Neutrophil (primary cell): ENCODE data around the gene EFCAB5.

Source experiments
- H3K27ac ChIP-seq: fragments of 200-600 bp; sonication (generic); 2 replicates; pipeline ENCODE4 v1.5.1; 2016; ENCODE audit warnings: mild to moderate bottlenecking, moderate library complexity
- H3K27me3 ChIP-seq: fragments of 200-600 bp; sonication (generic); 2 replicates; pipeline ENCODE4 v1.6.0; 2016; ENCODE audit warnings: mild to moderate bottlenecking
- H3K36me3 ChIP-seq: fragments of 200-600 bp; sonication (generic); 2 replicates; pipeline ENCODE4 v1.5.1; 2017
- H3K4me1 ChIP-seq, 2 experiments: fragments of 200-600 bp in 1 of 2; sonication (generic) in 1 of 2; 1 replicate in 1 of 2; 2 replicates in 1 of 2; pipeline versions ENCODE4 v1.5.1 to v1.6.1; 2013 to 2016; ENCODE audit warnings: low read depth in 1 of 2, low read length in 1 of 2, mild to moderate bottlenecking in 1 of 2, moderate library complexity in 1 of 2; ENCODE audit not compliant: control insufficient read depth in 1 of 2, insufficient read depth in 1 of 2
- H3K4me3 ChIP-seq, 2 experiments: fragments of 200-600 bp in 1 of 2; sonication (generic) in 1 of 2; 1 replicate in 1 of 2; 2 replicates in 1 of 2; pipeline ENCODE4 v1.5.1; 2013 to 2016; ENCODE audit warnings: low read depth in 1 of 2, low read length in 1 of 2, mild to moderate bottlenecking in 1 of 2, moderate library complexity in 1 of 2
- H3K9me3 ChIP-seq: fragments of 200-600 bp; sonication (generic); 2 replicates; pipeline ENCODE4 v1.5.1; 2016
- TF ChIP-seq, protein P1 (sequence below): fragments of 200-600 bp; sonication (generic); IDR thresholded peaks from 2 replicates; pipeline ENCODE4 v1.5.1; 2016; ENCODE audit warnings: antibody characterized with exemption

The EFCAB5 gene

DNA sequence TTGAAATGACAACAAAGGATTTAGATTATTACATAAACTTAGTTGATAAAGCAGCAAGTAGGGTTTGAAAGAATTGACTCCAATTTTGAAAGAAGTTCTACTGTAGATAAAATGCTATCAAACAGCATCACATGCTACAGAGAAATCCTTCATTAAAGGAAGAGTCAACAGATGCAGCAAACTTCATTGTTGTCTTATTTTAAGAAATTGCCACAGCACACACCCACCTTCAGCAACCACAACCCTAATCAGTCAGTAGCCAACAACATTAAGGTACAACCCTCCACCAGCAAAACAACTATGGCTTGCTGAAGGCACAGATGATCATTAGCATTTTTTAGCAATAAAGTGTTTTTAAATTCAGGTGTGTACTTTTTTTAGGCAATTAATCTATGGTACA lies 100.1 kb downstream of the EFCAB5 start:
- TF ChIP-seq, protein P1, sequence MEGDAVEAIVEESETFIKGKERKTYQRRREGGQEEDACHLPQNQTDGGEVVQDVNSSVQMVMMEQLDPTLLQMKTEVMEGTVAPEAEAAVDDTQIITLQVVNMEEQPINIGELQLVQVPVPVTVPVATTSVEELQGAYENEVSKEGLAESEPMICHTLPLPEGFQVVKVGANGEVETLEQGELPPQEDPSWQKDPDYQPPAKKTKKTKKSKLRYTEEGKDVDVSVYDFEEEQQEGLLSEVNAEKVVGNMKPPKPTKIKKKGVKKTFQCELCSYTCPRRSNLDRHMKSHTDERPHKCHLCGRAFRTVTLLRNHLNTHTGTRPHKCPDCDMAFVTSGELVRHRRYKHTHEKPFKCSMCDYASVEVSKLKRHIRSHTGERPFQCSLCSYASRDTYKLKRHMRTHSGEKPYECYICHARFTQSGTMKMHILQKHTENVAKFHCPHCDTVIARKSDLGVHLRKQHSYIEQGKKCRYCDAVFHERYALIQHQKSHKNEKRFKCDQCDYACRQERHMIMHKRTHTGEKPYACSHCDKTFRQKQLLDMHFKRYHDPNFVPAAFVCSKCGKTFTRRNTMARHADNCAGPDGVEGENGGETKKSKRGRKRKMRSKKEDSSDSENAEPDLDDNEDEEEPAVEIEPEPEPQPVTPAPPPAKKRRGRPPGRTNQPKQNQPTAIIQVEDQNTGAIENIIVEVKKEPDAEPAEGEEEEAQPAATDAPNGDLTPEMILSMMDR, result no peak
- H3K27me3 ChIP-seq, result no peaks in the 10 kb centered on the region
- peaks cover 12 to 22% of the 10 kb centered on the region in 2 experiments for H3K4me1 ChIP-seq
- peak overlapping the region in 1 of 2 experiments; percentile 3 for H3K4me3 ChIP-seq
- no peaks in the 10 kb centered on the region for H3K9me3 ChIP-seq
- H3K27ac ChIP-seq, result peak overlapping the region; percentile 80
- H3K36me3 ChIP-seq, result no peaks in the 10 kb centered on the region

DNA sequence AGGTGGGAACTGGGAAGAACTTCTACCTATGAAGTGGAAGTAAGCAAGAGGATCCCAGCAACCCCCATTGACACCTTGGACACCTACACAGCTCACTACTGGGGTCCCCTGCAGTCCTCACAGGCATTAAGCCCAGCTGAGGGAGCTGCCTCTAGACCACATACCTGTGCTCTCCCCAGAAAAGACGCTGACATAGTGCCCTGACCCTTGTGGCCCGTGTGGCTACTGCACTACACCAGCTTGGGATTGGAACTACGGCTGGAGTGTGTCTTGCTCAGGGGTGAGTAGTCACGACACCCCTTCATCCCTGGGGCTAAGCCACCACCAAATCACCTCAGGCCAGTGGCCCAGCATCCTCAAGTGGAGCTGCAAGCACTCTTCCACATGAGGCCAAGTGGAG lies 120.9 kb downstream of the EFCAB5 start:
- Histone ChIP-seq H3K4me3 (no peak overlapping the region), H3K36me3 (no peaks in the 10 kb centered on the region), H3K9me3 (no peaks in the 10 kb centered on the region), H3K27me3 (no peaks in the 10 kb centered on the region), H3K27ac (no peak overlapping the region), H3K4me1 (no peaks in the 10 kb centered on the region)
- TF ChIP-seq, protein P1, result no peak

DNA sequence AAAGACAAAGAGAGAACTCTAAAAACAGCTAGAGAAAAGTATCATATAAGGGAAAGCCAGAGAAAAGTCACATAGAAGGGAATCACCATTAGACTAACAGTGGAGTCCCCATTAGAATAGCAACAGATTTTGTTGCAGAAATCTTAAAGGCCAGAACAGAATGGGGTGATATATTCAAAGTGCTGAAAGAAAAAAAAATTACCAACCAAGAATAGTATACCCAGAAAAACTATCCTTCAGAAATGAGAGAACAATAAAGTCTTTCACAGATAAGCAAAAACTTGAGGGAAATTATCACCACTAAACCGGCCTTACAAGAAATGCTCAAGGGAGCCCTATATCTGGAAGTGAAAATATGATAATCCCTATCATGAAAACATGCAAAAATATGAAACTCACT lies 123.3 kb downstream of the EFCAB5 start:
- Histone ChIP-seq H3K27me3 (no peaks in the 10 kb centered on the region), H3K36me3 (no peaks in the 10 kb centered on the region), H3K27ac (no peak overlapping the region), H3K4me3 (no peak overlapping the region), H3K4me1 (no peaks in the 10 kb centered on the region), H3K9me3 (no peaks in the 10 kb centered on the region)
- TF ChIP-seq, protein P1, result no peak

DNA sequence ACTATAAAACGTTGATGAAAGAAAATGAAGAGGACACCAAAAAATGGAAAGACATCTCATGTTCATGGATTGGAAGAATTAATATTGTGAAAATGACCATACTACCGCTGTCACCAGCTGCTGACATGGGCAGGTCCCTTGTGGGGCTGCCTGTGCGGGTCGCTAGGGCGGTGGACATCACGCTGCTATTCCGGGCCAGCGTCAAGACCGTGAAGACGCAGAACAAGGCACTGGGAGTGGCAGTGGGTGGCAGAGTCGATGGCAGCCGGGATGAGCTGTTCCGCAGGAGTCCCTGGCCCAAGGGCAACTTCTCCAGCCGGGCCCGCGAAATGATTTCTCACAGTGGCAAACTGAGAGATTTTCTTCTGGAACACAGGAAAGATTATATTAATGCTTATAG lies 127.0 kb downstream of the EFCAB5 start:
- TF ChIP-seq, protein P1, result no peak
- Histone ChIP-seq H3K4me3 (no peak overlapping the region), H3K27ac (no peak overlapping the region), H3K9me3 (no peaks in the 10 kb centered on the region), H3K4me1 (no peaks in the 10 kb centered on the region), H3K36me3 (no peaks in the 10 kb centered on the region), H3K27me3 (no peaks in the 10 kb centered on the region)

DNA sequence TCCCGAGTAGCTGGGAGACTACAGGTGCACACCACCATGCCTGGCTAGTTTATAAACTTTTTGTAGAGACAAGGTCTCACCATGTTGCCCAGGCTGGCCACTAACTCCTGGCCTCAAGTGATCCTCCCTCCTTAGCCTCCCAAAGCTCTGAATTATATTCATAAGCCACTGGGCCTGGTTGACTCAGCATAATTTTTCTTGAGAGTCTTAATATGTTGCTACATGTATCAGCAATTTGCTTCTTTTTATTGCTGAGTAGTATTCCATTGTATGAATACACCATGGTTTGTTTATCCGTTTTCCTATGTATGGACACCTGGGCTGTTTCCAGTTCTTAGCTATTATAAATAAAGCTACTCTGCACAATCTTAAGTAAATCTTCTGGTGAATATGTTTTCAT lies 132.8 kb downstream of the EFCAB5 start:
- Histone ChIP-seq H3K4me1 (no peaks in the 10 kb centered on the region), H3K27ac (no peak overlapping the region), H3K36me3 (no peaks in the 10 kb centered on the region), H3K27me3 (no peaks in the 10 kb centered on the region), H3K9me3 (no peaks in the 10 kb centered on the region), H3K4me3 (no peak overlapping the region)
- TF ChIP-seq, protein P1, result no peak

DNA sequence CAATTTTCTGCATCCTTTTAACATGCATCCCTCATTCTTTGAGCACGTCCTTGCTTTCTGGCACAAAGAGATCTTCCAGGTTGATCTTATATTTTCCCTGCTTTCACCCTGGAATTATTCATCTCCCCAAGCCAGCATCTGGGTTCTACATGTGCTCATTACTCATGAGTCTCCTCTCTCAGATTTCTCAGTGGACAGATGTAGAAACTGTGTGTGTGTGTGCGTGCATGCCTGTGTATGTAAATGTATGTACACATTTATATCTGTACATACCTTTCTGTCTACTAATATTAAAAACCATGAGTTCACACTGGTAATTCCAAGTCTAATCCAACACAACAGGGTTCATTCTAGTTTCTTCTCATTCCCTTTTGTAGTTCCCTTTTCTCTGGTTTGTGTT lies 133.3 kb downstream of the EFCAB5 start:
- Histone ChIP-seq H3K4me1 (no peaks in the 10 kb centered on the region), H3K27me3 (no peaks in the 10 kb centered on the region), H3K27ac (no peak overlapping the region), H3K36me3 (no peaks in the 10 kb centered on the region), H3K4me3 (no peak overlapping the region), H3K9me3 (no peaks in the 10 kb centered on the region)
- TF ChIP-seq, protein P1, result no peak
